Stimulated activated CD4-positive, alpha-beta T cell treated with anti-CD3 and anti-CD28 coated beads, Interleukin-15, amount 100 ng/mL, for 1 hour (primary cell): ENCODE results near the gene CCR6.

ENCODE experiments used
- DNase-seq, 2 donors: peaks; one replicate each; pipeline ENCODE4 v3.0.0-alpha.2; 2020; ENCODE audit warnings: low read depth in 1 of 2, low spot score in 1 of 2

The CCR6 gene

GRCh38 chr6:167140589-167141474, 17.9 kb downstream of the CCR6 start:
- DNase-seq: no peak

- DNase-seq: peak; percentile 40
Measured at GRCh38 chr6:167141667-167142432, 19.0 kb downstream of the CCR6 start.

GRCh38 chr6:167142433-167142761, 19.5 kb downstream of the CCR6 start:
- DNase-seq: no peak

GRCh38 chr6:167143041-167143440, 20.1 kb downstream of the CCR6 start:
- no peak for DNase-seq

- DNase-seq: no peak
Measured at GRCh38 chr6:167145461-167145860, 22.6 kb downstream of the CCR6 start.

GRCh38 chr6:167146135-167146534, 23.2 kb downstream of the CCR6 start:
- no peak for DNase-seq

- DNase-seq: no peak
Measured at GRCh38 chr6:167146977-167147376, 24.1 kb downstream of the CCR6 start.

GRCh38 chr6:167148021-167148420, 25.1 kb downstream of the CCR6 start:
- DNase-seq: no peak

- DNase-seq: no peak
Measured at GRCh38 chr6:167148997-167149396, 26.1 kb downstream of the CCR6 start.

- no peak for DNase-seq
Measured at GRCh38 chr6:167150941-167151549, 28.1 kb downstream of the CCR6 start.

- no peak for DNase-seq
Measured at GRCh38 chr6:167151648-167152047, 28.8 kb downstream of the CCR6 start.

- DNase-seq: no peak
Measured at GRCh38 chr6:167152862-167153261, 30.0 kb downstream of the CCR6 start.

GRCh38 chr6:167153521-167153959, 30.6 kb downstream of the CCR6 start:
- DNase-seq: no peak

- no peak for DNase-seq
Measured at GRCh38 chr6:167154291-167154690, 31.4 kb downstream of the CCR6 start.

- DNase-seq: no peak
Measured at GRCh38 chr6:167154895-167155294, 32.0 kb downstream of the CCR6 start.

GRCh38 chr6:167157414-167157813, 34.5 kb downstream of the CCR6 start:
- no peak for DNase-seq

GRCh38 chr6:167157863-167158262, 35.0 kb downstream of the CCR6 start, which contains the start of gene GPR31:
Gene GPR31, minus strand, starts transcription at chr6:167157980. Its CDS starts 149 bp downstream, at chr6:167157831.
- DNase-seq: no peak

GRCh38 chr6:167161851-167162467, 39.1 kb downstream of the CCR6 start:
- DNase-seq: no peak

GRCh38 chr6:167162591-167162990, 39.7 kb downstream of the CCR6 start:
- DNase-seq: no peak

GRCh38 chr6:167163476-167164011, 40.6 kb downstream of the CCR6 start:
- no peak for DNase-seq

- DNase-seq: no peak
Measured at GRCh38 chr6:167164261-167164660, 41.4 kb downstream of the CCR6 start.
